Fibroblast of skin of back (primary cell): ENCODE results near the gene POLR3G.
A peak's percentile ranks its signal among the peaks of the same experiment; 100 is the strongest.

Experiments used
- DNase-seq: peaks from one replicate; pipeline ENCODE4 v3.0.0-alpha.2; 2013

Gene POLR3G

GRCh38 chr5:90503596-90503995, 28.9 kb downstream of the POLR3G start:
- no peak for DNase-seq

- no peak for DNase-seq
Measured at GRCh38 chr5:90504743-90505142, 30.1 kb downstream of the POLR3G start.

GRCh38 chr5:90506221-90506620, 31.6 kb downstream of the POLR3G start:
- no peak for DNase-seq

- DNase-seq = no peak
Measured at GRCh38 chr5:90510438-90510837, 35.8 kb downstream of the POLR3G start.

GRCh38 chr5:90514520-90514919, 39.9 kb downstream of the POLR3G start:
- no peak for DNase-seq

GRCh38 chr5:90518661-90519060, 44.0 kb downstream of the POLR3G start:
- no peak for DNase-seq

GRCh38 chr5:90519081-90519480, 44.4 kb downstream of the POLR3G start:
- DNase-seq = no peak

- peak; percentile 25 for DNase-seq
Measured at GRCh38 chr5:90528601-90529193, 54.0 kb downstream of the POLR3G start.

- peak; percentile 97 for DNase-seq
Measured at GRCh38 chr5:90529194-90529938, 54.7 kb downstream of the POLR3G start, which contains the start of gene LYSMD3. Gene LYSMD3, minus strand, starts transcription at chr5:90529584. Its CDS starts 4,295 bp downstream, at chr5:90525289.

- peak; percentile 83 for DNase-seq
Measured at GRCh38 chr5:90529939-90530677, 55.4 kb downstream of the POLR3G start.

- no peak for DNase-seq
Measured at GRCh38 chr5:90530736-90531487, 56.2 kb downstream of the POLR3G start.

GRCh38 chr5:90533794-90534193, 59.1 kb downstream of the POLR3G start:
- no peak for DNase-seq

GRCh38 chr5:90534922-90535321, 60.3 kb downstream of the POLR3G start:
- no peak for DNase-seq

- no peak for DNase-seq
Measured at GRCh38 chr5:90542827-90543519, 68.3 kb downstream of the POLR3G start.

- no peak for DNase-seq
Measured at GRCh38 chr5:90545511-90545910, 70.8 kb downstream of the POLR3G start.

GRCh38 chr5:90546216-90546837, 71.7 kb downstream of the POLR3G start:
- no peak for DNase-seq

GRCh38 chr5:90547072-90547536, 72.4 kb downstream of the POLR3G start:
- no peak for DNase-seq

- DNase-seq = peak; percentile 75
Measured at GRCh38 chr5:90548069-90548593, 73.5 kb downstream of the POLR3G start.

- no peak for DNase-seq
Measured at GRCh38 chr5:90549223-90549622, 74.6 kb downstream of the POLR3G start.

- no peak for DNase-seq
Measured at GRCh38 chr5:90549729-90550275, 75.1 kb downstream of the POLR3G start.

GRCh38 chr5:90550963-90551362, 76.3 kb downstream of the POLR3G start:
- no peak for DNase-seq
